OCI-LY1 (cell line): ENCODE measurements around the gene MICAL2.

Experiments
- EZH2 ChIP-seq: fragments of 200-600 bp; sonication (generic), shearing (Covaris generic); IDR thresholded peaks from 2 replicates; pipeline ENCODE4 v1.8.0; 2017; ENCODE audit warnings: borderline replicate concordance, mixed run types, mild to moderate bottlenecking, antibody characterized with exemption, low read length, moderate library complexity, mixed read lengths
- TF ChIP-seq, protein P1 (sequence below): fragments of 200-600 bp; sonication (generic), shearing (Covaris generic); IDR thresholded peaks from 2 replicates; pipeline ENCODE4 v1.5.1; 2017; ENCODE audit warnings: mild to moderate bottlenecking, antibody characterized with exemption, low read length, moderate library complexity, mixed read lengths

DNA sequence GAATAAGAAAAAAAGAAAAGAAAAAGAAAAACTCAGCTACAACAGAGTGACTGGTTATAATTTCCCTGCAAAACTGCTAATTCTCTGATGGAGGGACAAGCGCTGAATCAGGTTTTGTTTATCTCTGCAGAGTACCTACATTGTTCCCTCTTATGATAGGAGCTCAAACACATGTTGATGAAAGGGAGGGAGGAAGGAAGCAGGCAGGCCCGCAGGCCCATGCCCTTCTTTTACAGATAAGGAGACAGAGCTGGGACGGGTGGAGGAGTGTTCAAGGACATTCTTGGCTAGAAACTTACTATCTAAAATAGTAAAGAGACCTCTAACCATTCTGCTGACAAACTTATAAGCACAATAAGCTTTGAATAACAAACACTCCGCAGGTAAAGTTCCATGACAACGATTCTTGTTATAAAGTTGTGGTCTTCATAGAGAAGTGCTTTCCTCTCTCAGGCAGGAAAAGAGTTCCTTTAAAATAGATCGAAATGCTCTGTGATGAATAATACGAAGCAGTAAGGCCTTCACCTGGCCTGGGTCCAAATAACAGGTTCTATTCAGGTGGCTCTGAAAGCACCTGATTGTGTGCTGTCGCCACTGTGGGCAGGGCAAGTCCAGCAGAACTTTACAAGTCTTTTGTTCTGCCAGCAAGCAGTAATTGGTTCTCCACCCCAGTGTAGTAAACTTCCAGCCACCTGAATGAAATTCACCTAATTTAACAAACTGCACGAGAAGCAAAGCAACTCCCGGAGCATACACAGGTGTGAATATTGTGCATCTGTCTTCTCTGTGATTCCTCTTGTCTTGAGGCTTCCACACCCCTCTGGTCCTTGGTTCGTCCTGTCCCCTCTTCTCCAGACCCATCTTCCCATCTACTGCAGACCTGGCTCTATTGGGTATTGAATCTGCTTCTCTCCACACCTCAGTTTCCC is 15.3 kb upstream of the MICAL2 start:
- no peak for TF ChIP-seq EZH2
- TF ChIP-seq, protein P1, sequence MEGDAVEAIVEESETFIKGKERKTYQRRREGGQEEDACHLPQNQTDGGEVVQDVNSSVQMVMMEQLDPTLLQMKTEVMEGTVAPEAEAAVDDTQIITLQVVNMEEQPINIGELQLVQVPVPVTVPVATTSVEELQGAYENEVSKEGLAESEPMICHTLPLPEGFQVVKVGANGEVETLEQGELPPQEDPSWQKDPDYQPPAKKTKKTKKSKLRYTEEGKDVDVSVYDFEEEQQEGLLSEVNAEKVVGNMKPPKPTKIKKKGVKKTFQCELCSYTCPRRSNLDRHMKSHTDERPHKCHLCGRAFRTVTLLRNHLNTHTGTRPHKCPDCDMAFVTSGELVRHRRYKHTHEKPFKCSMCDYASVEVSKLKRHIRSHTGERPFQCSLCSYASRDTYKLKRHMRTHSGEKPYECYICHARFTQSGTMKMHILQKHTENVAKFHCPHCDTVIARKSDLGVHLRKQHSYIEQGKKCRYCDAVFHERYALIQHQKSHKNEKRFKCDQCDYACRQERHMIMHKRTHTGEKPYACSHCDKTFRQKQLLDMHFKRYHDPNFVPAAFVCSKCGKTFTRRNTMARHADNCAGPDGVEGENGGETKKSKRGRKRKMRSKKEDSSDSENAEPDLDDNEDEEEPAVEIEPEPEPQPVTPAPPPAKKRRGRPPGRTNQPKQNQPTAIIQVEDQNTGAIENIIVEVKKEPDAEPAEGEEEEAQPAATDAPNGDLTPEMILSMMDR: no peak
